HL-60 (cell line): ENCODE measurements around the gene CCND2.

Experiments
- POLR2AphosphoS5 ChIP-seq: IDR thresholded peaks from 2 replicates; pipeline ENCODE4 v1.6.1; 2012; ENCODE audit warnings: low read depth
- TF ChIP-seq, protein P1 (sequence below): IDR thresholded peaks from one replicate; pipeline ENCODE4 v1.5.1; 2011; ENCODE audit warnings: low read length, control low read depth, inconsistent platforms; ENCODE audit not compliant: insufficient read depth

DNA sequence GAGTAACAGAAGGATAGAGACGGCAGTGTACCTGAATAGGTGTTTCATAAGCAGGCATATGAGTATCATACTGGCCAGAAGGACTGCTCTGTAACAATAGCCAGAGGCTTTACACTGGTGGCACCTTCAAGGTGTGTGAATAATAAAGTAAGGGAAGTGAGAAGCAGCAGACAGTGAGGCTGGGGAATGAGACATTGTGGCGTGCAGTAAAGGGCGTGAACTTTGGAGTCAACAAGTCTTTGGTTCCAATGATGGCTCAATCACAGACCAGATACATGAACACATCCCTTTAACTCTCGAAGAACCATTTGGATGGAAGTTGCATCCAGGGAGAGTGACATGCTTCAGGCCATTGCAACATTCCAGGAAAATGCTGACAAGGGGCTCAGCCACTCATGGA, 32.0 kb upstream of the CCND2 start:
- TF ChIP-seq, protein P1, sequence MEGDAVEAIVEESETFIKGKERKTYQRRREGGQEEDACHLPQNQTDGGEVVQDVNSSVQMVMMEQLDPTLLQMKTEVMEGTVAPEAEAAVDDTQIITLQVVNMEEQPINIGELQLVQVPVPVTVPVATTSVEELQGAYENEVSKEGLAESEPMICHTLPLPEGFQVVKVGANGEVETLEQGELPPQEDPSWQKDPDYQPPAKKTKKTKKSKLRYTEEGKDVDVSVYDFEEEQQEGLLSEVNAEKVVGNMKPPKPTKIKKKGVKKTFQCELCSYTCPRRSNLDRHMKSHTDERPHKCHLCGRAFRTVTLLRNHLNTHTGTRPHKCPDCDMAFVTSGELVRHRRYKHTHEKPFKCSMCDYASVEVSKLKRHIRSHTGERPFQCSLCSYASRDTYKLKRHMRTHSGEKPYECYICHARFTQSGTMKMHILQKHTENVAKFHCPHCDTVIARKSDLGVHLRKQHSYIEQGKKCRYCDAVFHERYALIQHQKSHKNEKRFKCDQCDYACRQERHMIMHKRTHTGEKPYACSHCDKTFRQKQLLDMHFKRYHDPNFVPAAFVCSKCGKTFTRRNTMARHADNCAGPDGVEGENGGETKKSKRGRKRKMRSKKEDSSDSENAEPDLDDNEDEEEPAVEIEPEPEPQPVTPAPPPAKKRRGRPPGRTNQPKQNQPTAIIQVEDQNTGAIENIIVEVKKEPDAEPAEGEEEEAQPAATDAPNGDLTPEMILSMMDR: no peak
- no peak for TF ChIP-seq POLR2AphosphoS5
